Endodermal cell (in vitro differentiated cells): ENCODE results near the gene RASSF4. TPM values are rescaled to one million over a fixed set of nuclear protein-coding genes. Genes with fewer than 3 reads are reported as not detected.
A peak's percentile ranks its signal among the peaks of the same experiment; 100 is the strongest.
"Not testable (repeated sequence)": the region's sequence is repeated elsewhere in the genome, so short reads cannot be mapped to it uniquely, and the experiment has no call there.

Experiments
- DNase-seq: peaks from one replicate; pipeline ENCODE4 v3.0.0-alpha.2; 2017
- H3K27ac ChIP-seq: 2 replicates; pipeline ENCODE4 v1.5.1; 2013; ENCODE audit warnings: mild to moderate bottlenecking, low read depth, low read length, moderate library complexity
- H3K27me3 ChIP-seq: 2 replicates; pipeline ENCODE4 v1.6.1; 2013; ENCODE audit warnings: mild to moderate bottlenecking, low read length, moderate library complexity; ENCODE audit not compliant: insufficient read depth, control insufficient read depth, poor library complexity, severe bottlenecking
- H3K36me3 ChIP-seq: 2 replicates; pipeline ENCODE4 v1.7.0; 2013; ENCODE audit warnings: mild to moderate bottlenecking, low read length, moderate library complexity; ENCODE audit not compliant: control insufficient read depth, insufficient read depth
- H3K4me1 ChIP-seq: one replicate; pipeline ENCODE4 v1.7.0; 2013; ENCODE audit warnings: low read length; ENCODE audit not compliant: control insufficient read depth, insufficient read depth
- H3K4me3 ChIP-seq: 2 replicates; pipeline ENCODE4 v1.5.1; 2013; ENCODE audit warnings: mild to moderate bottlenecking, low read length, moderate library complexity
- H3K9ac ChIP-seq: 2 replicates; pipeline ENCODE4 v1.6.1; 2013; ENCODE audit warnings: mild to moderate bottlenecking, low read length, moderate library complexity; ENCODE audit not compliant: poor library complexity, severe bottlenecking; ENCODE audit errors: extremely low read depth
- H3K9me3 ChIP-seq: 2 replicates; pipeline ENCODE4 v1.6.1; 2013; ENCODE audit warnings: mild to moderate bottlenecking, low read length, moderate library complexity; ENCODE audit not compliant: control insufficient read depth
- H3K27ac Mint-ChIP-seq: 2 replicates; pipeline ENCODE4 v1.8.0; 2020; ENCODE audit warnings: mixed read lengths
- H3K27me3 Mint-ChIP-seq: 2 replicates; pipeline ENCODE4 v1.8.0; 2021; ENCODE audit warnings: mild to moderate bottlenecking, mixed read lengths; ENCODE audit not compliant: insufficient read depth
- H3K36me3 Mint-ChIP-seq: 2 replicates; pipeline ENCODE4 v1.8.0; 2020; ENCODE audit warnings: low read depth, mixed read lengths
- H3K4me1 Mint-ChIP-seq: 2 replicates; pipeline ENCODE4 v1.8.0; 2020; ENCODE audit warnings: mixed read lengths
- H3K4me3 Mint-ChIP-seq: 2 replicates; pipeline ENCODE4 v1.8.0; 2020; ENCODE audit warnings: mild to moderate bottlenecking, moderate library complexity, mixed read lengths
- H3K9me3 Mint-ChIP-seq: 2 replicates; pipeline ENCODE4 v1.8.0; 2020; ENCODE audit warnings: mild to moderate bottlenecking, mixed read lengths
- WGBS, 2 experiments: methylation state at CpG; one replicate each; pipeline versions ENCODE4 v1.1.5 to v1.1.7; 2013; ENCODE audit warnings: missing lambda C conversion rate in 2 of 2, mixed read lengths in 1 of 2; ENCODE audit not compliant: insufficient coverage in 1 of 2, insufficient read length in 1 of 2; 5-methylcytosine and 5-hydroxymethylcytosine counted together
- total RNA-seq, 2 donors: library from RNA; stranded (reverse); fragmentation: NEBNext Ultra II Directional in 1 of 2; extraction: Animal tissue kit (Norgen Biotek cat#: 25700) in 1 of 2; gene quantifications; 2 replicates in 1 of 2; 3 replicates in 1 of 2; pipeline ENCODE4 v1.2.1, GENCODE V29; 2021
- TF ChIP-seq, protein P1 (sequence below): fragments of 200-600 bp; sonication (generic); conservative IDR thresholded peaks from 2 replicates; pipeline ENCODE4 v1.5.0; 2021; ENCODE audit warnings: antibody characterized with exemption, mild to moderate bottlenecking

RASSF4 gene
- total RNA-seq, 2 donors from 2014 or later, result 5.2 to 14.1 TPM

DNA sequence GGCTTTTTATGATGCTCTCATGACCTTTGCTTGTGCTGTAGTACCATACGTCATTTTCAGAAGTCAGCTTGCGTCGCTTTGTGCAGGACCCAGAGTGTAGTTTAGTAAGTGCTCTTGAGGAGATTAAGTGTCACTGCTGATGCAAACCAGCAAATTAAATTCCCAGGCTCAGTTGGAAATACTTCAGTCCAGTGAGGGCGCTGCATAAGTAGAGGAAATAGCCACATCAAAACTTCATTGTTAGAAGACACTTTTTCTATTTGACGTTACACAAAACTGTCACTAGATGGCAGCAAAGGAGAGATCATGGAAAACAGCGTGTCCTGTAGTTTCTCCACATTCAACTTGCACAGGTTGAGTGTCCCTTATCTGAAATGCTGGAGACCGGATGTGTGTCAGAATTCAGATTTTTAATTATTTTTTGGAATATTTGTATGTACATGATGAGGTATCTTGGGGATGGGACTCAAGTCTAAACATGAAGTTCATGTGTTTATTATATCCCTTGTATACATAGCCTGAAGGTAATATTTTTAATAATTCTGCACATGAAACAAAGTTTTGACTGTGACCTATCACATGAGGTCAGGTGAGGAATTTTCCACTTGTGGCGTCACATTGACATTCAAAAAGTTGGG is 49.0 kb downstream of the RASSF4 start:
- no peak overlapping the region for H3K9ac ChIP-seq
- H3K27ac Mint-ChIP-seq, result no peak overlapping the region

DNA sequence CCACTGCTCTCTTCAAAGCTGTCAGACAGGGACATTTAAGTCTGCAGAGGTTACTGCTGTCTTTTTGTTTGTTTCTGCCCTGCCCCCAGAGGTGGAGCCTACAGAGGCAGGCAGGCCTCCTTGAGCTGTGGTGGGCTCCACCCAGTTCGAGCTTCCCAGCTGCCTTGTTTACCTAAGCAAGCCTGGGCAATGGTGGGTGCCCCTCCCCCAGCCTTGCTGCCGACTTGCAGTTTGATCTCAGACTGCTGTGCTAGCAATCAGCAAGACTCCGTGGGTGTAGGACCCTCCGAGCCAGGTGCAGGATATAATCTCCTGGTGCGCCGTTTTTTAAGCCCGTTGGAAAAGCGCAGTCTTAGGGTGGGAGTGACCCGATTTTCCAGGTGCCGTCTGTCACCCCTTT is 55.0 kb downstream of the RASSF4 start:
- not testable (repeated sequence) for H3K27ac ChIP-seq, H3K4me1 ChIP-seq, H3K27ac Mint-ChIP-seq, DNase-seq, H3K27me3 ChIP-seq, H3K36me3 ChIP-seq, H3K4me1 Mint-ChIP-seq, H3K4me3 ChIP-seq, H3K9ac ChIP-seq, H3K9me3 ChIP-seq, H3K27me3 Mint-ChIP-seq, H3K36me3 Mint-ChIP-seq, H3K4me3 Mint-ChIP-seq
- WGBS, 2 experiments, result 40 to 91% methylated on average over 1 to 10 of the region's 10 CpGs
- peaks cover 24% of the 10 kb centered on the region for H3K9me3 Mint-ChIP-seq

More for the DNA sequence above, 49.0 kb downstream of the RASSF4 start:
- no peak for DNase-seq
- Histone ChIP-seq H3K27me3 (no peaks in the 10 kb centered on the region), H3K4me1 (no peaks in the 10 kb centered on the region), H3K9me3 (peaks cover 14% of the 10 kb centered on the region), H3K36me3 (peaks cover 14% of the 10 kb centered on the region), H3K27ac (no peak overlapping the region), H3K4me3 (no peak overlapping the region)
- peaks cover 17% of the 10 kb centered on the region for H3K36me3 Mint-ChIP-seq
- peaks cover 22% of the 10 kb centered on the region for H3K9me3 Mint-ChIP-seq
- H3K27me3 Mint-ChIP-seq, result no peaks in the 10 kb centered on the region
- TF ChIP-seq, protein P1, sequence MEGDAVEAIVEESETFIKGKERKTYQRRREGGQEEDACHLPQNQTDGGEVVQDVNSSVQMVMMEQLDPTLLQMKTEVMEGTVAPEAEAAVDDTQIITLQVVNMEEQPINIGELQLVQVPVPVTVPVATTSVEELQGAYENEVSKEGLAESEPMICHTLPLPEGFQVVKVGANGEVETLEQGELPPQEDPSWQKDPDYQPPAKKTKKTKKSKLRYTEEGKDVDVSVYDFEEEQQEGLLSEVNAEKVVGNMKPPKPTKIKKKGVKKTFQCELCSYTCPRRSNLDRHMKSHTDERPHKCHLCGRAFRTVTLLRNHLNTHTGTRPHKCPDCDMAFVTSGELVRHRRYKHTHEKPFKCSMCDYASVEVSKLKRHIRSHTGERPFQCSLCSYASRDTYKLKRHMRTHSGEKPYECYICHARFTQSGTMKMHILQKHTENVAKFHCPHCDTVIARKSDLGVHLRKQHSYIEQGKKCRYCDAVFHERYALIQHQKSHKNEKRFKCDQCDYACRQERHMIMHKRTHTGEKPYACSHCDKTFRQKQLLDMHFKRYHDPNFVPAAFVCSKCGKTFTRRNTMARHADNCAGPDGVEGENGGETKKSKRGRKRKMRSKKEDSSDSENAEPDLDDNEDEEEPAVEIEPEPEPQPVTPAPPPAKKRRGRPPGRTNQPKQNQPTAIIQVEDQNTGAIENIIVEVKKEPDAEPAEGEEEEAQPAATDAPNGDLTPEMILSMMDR, result peak; percentile 88
- H3K4me3 Mint-ChIP-seq, result no peak overlapping the region
- no peaks in the 10 kb centered on the region for H3K4me1 Mint-ChIP-seq
- 40 to 47% methylated on average over 6 to 7 of the region's 8 CpGs for WGBS, 2 experiments

DNA sequence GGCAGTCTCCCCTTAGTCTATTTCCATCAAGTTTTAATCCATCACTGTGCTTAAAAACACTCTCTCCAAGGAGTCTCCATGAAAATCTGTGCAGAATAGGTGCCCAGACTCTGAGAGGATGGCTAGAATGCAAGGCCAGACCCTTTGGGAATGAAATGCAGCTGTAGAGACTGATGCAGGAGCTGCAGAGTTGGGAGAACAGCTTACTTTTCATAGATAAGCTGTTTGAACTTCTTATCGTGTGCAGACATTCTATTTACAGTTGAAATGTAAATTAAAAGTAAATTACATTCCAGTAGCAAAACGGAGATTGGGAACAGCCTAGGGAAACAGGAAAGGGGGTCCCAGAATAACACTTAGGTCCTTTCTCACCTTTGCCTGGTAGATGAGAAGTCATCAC is 56.0 kb downstream of the RASSF4 start:
- TF ChIP-seq, protein P1, result no peak
- Mint-ChIP-seq H3K4me1 (no peaks in the 10 kb centered on the region), H3K9me3 (peaks cover 24% of the 10 kb centered on the region), H3K4me3 (no peak overlapping the region), H3K27ac (no peak overlapping the region), H3K36me3 (no peaks in the 10 kb centered on the region), H3K27me3 (no peaks in the 10 kb centered on the region)
- peaks cover 10% of the 10 kb centered on the region for H3K9me3 ChIP-seq
- DNase-seq, result no peak
- 83 to 92% methylated on average over 1 to 2 of the region's 2 CpGs for WGBS, 2 experiments
- no peak overlapping the region for H3K27ac ChIP-seq
- H3K27me3 ChIP-seq, result no peaks in the 10 kb centered on the region
- H3K4me1 ChIP-seq, result peaks cover 2% of the 10 kb centered on the region
- no peak overlapping the region for H3K9ac ChIP-seq
- H3K4me3 ChIP-seq, result no peak overlapping the region
- H3K36me3 ChIP-seq, result no peaks in the 10 kb centered on the region

DNA sequence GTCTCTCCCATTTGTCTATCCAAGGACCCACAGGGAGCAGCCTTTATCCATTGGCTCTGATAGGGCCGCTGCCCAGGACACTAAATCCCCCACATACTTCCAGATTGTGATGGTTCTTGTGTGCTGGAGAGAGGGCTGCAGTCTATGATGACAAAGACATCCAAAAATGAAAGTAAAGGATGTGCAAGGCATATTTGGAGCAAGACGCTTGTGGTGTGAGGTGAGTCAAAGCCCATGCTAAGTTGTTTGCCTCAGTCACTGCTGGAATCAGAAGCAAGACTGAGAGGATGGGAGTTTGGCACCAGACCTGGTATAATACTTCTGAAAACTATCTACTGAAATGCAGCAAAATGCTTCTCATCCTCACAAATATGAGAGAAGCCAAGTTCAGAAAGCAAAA is 63.8 kb downstream of the RASSF4 start:
- no peak overlapping the region for H3K4me3 Mint-ChIP-seq
- H3K4me1 ChIP-seq, result no peaks in the 10 kb centered on the region
- no peak overlapping the region for H3K27ac ChIP-seq
- H3K27me3 ChIP-seq, result no peaks in the 10 kb centered on the region
- WGBS, 2 experiments, result 87 to 88% methylated on average over 1 to 2 of the region's 2 CpGs
- H3K4me3 ChIP-seq, result no peak overlapping the region
- H3K36me3 Mint-ChIP-seq, result no peaks in the 10 kb centered on the region
- H3K27ac Mint-ChIP-seq, result no peak overlapping the region
- no peaks in the 10 kb centered on the region for H3K9me3 ChIP-seq
- no peaks in the 10 kb centered on the region for H3K27me3 Mint-ChIP-seq
- no peak for DNase-seq
- H3K9ac ChIP-seq, result no peak overlapping the region
- no peaks in the 10 kb centered on the region for H3K36me3 ChIP-seq
- TF ChIP-seq, protein P1, result no peak
- no peaks in the 10 kb centered on the region for H3K4me1 Mint-ChIP-seq
- peaks cover 12% of the 10 kb centered on the region for H3K9me3 Mint-ChIP-seq
